Parietal lobe (tissue), 2 donors: Measurements from ENCODE around the gene USP50. TPM values are rescaled to one million over a fixed set of nuclear protein-coding genes. Genes with fewer than 3 reads are reported as not detected.

Source experiments
- small RNA-seq: library from RNA; depleted of rRNA; stranded (forward); fragments of <200 nt; gene quantifications from one replicate; pipeline ENCODE3, GENCODE V24; 2014; ENCODE audit warnings: low replicate concordance
- total RNA-seq: library from RNA; depleted of rRNA; stranded (reverse); fragments of >200 nt; gene quantifications from one replicate; pipeline ENCODE4 v1.2.3, GENCODE V29; 2014

Gene USP50
- not detected for total RNA-seq

GRCh38 chr15:50546566-50546965 is at the start of gene USP50:
Gene USP50, minus strand, starts transcription at chr15:50546666. Its CDS starts 141 bp downstream, at chr15:50546525.

Small RNA genes lying within 50 kb of the gene (small RNA-seq; reads per million reads assigned to genes)
- 0.12 reads per million for gene RNA5SP395

Other genes with a start within 250 kb of the USP50 start
- 53.8 TPM for gene GABPB1, start 191.5 kb downstream of the USP50 start, total RNA-seq
- gene USP8, start 122.3 kb downstream of the USP50 start, total RNA-seq, result 33.5 TPM
- gene TRPM7, start 140.1 kb upstream of the USP50 start, total RNA-seq, result 87.0 TPM
- 54.5 TPM for gene SPPL2A, start 219.0 kb upstream of the USP50 start, total RNA-seq